ENCODE measurements around the gene FBXO40. TPM values are rescaled to one million over a fixed set of nuclear protein-coding genes. Genes with fewer than 3 reads are reported as not detected.

FBXO40 gene
- total RNA-seq, 2 donors from 2014 or later = not detected

DNA sequence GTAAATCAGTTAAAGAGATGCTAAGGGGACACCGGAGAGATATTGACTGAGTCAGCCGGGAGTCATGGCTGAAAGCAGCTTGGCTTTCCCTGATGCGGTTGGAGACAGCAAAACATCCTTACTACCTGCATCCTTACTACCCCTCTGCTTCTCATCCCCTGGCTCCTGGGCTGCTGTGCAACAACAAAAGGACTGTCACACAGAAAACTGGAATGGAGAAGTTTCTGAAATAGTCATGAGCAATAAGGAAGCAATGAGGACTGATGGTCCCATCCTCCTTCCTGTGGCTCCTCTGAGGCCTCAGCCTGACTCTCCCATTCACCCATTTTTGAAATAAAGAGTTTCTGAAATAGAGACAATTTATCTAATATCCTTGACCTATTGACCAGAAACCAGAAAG lies 66.4 kb downstream of the FBXO40 start:
- WGBS, 2 experiments (ENCODE audit: insufficient coverage in 1 of 2, insufficient read length in 1 of 2) = 95 to 100% methylated on average over 1 to 3 of the region's 3 CpGs

GRCh38 chr3:121660356-121661171 lies 67.4 kb downstream of the FBXO40 start, which contains the start of gene HCLS1:
Gene HCLS1 (minus strand): TSS chr3:121660903. CDS start chr3:121658347, 2,556 bp downstream.
- Mint-ChIP-seq H3K36me3 (ENCODE audit: low read depth) (peaks cover 18% of the 10 kb centered on the region), H3K4me1 (no peaks in the 10 kb centered on the region), H3K27ac (peak within 1 kb of the TSS; percentile 49), H3K4me3 (no peak within 1 kb of the TSS), H3K27me3 (ENCODE audit: insufficient read depth) (no peaks in the 10 kb centered on the region), H3K9me3 (no peaks in the 10 kb centered on the region)
- Histone ChIP-seq H3K36me3 (ENCODE audit: control insufficient read depth, insufficient read depth, low read length) (peaks cover 28% of the 10 kb centered on the region), H3K27ac (ENCODE audit: low read depth, low read length) (no peak within 1 kb of the TSS), H3K4me1 (ENCODE audit: control insufficient read depth, insufficient read depth, low read length) (no peaks in the 10 kb centered on the region), H3K9me3 (ENCODE audit: control insufficient read depth, low read length) (no peaks in the 10 kb centered on the region), H3K4me3 (ENCODE audit: low read length) (no peak within 1 kb of the TSS), H3K9ac (ENCODE audit: extremely low read depth, low read length, poor library complexity, severe bottlenecking) (no peak within 1 kb of the TSS), H3K27me3 (ENCODE audit: control insufficient read depth, insufficient read depth, low read length, poor library complexity, severe bottlenecking) (no peaks in the 10 kb centered on the region)
- DNase-seq = no peak
- TF ChIP-seq, protein P1, sequence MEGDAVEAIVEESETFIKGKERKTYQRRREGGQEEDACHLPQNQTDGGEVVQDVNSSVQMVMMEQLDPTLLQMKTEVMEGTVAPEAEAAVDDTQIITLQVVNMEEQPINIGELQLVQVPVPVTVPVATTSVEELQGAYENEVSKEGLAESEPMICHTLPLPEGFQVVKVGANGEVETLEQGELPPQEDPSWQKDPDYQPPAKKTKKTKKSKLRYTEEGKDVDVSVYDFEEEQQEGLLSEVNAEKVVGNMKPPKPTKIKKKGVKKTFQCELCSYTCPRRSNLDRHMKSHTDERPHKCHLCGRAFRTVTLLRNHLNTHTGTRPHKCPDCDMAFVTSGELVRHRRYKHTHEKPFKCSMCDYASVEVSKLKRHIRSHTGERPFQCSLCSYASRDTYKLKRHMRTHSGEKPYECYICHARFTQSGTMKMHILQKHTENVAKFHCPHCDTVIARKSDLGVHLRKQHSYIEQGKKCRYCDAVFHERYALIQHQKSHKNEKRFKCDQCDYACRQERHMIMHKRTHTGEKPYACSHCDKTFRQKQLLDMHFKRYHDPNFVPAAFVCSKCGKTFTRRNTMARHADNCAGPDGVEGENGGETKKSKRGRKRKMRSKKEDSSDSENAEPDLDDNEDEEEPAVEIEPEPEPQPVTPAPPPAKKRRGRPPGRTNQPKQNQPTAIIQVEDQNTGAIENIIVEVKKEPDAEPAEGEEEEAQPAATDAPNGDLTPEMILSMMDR (conservative IDR thresholded peaks at IDR 0.05) = no peak
- WGBS, 2 experiments (ENCODE audit: insufficient coverage in 1 of 2, insufficient read length in 1 of 2) = 95 to 97% methylated on average over 9 of the region's 9 CpGs

More for the DNA sequence above, 66.4 kb downstream of the FBXO40 start:
- Mint-ChIP-seq H3K4me3 (no peak overlapping the region), H3K27ac (no peak overlapping the region), H3K27me3 (ENCODE audit: insufficient read depth) (no peaks in the 10 kb centered on the region), H3K4me1 (no peaks in the 10 kb centered on the region), H3K9me3 (no peaks in the 10 kb centered on the region), H3K36me3 (ENCODE audit: low read depth) (peaks cover 10% of the 10 kb centered on the region)
- Histone ChIP-seq H3K9me3 (ENCODE audit: control insufficient read depth, low read length) (no peaks in the 10 kb centered on the region), H3K4me3 (ENCODE audit: low read length) (no peak overlapping the region), H3K36me3 (ENCODE audit: control insufficient read depth, insufficient read depth, low read length) (peaks cover 19% of the 10 kb centered on the region), H3K4me1 (ENCODE audit: control insufficient read depth, insufficient read depth, low read length) (no peaks in the 10 kb centered on the region), H3K27me3 (ENCODE audit: control insufficient read depth, insufficient read depth, low read length, poor library complexity, severe bottlenecking) (no peaks in the 10 kb centered on the region), H3K27ac (ENCODE audit: low read depth, low read length) (no peak overlapping the region), H3K9ac (ENCODE audit: extremely low read depth, low read length, poor library complexity, severe bottlenecking) (no peak overlapping the region)
- TF ChIP-seq, protein P1 (conservative IDR thresholded peaks at IDR 0.05) = no peak
- no peak for DNase-seq

GRCh38 chr3:121661376-121661775 lies 68.2 kb downstream of the FBXO40 start:
- DNase-seq = no peak
- Histone ChIP-seq H3K9me3 (ENCODE audit: control insufficient read depth, low read length) (no peaks in the 10 kb centered on the region), H3K4me3 (ENCODE audit: low read length) (no peak overlapping the region), H3K27me3 (ENCODE audit: control insufficient read depth, insufficient read depth, low read length, poor library complexity, severe bottlenecking) (no peaks in the 10 kb centered on the region), H3K27ac (ENCODE audit: low read depth, low read length) (no peak overlapping the region), H3K4me1 (ENCODE audit: control insufficient read depth, insufficient read depth, low read length) (no peaks in the 10 kb centered on the region), H3K36me3 (ENCODE audit: control insufficient read depth, insufficient read depth, low read length) (peaks cover 37% of the 10 kb centered on the region), H3K9ac (ENCODE audit: extremely low read depth, low read length, poor library complexity, severe bottlenecking) (no peak overlapping the region)
- peaks cover 27% of the 10 kb centered on the region for H3K36me3 Mint-ChIP-seq (ENCODE audit: low read depth)
- no peak overlapping the region for H3K4me3 Mint-ChIP-seq
- peak overlapping the region; percentile 49 for H3K27ac Mint-ChIP-seq
- WGBS, 2 experiments (ENCODE audit: insufficient coverage in 1 of 2, insufficient read length in 1 of 2) = 93 to 95% methylated on average over 5 to 6 of the region's 6 CpGs
- H3K27me3 Mint-ChIP-seq (ENCODE audit: insufficient read depth) = no peaks in the 10 kb centered on the region
- no peaks in the 10 kb centered on the region for H3K9me3 Mint-ChIP-seq
- TF ChIP-seq, protein P1 (conservative IDR thresholded peaks at IDR 0.05) = no peak
- no peaks in the 10 kb centered on the region for H3K4me1 Mint-ChIP-seq

Data from endodermal cell (in vitro differentiated cells).